GM12873 (cell line): ENCODE measurements around the gene ADAMTSL1.

Experiments used
- TF ChIP-seq, protein P1 (sequence below): IDR thresholded peaks from 2 replicates; pipeline ENCODE4 v1.5.1; 2012; ENCODE audit warnings: low read depth, mild to moderate bottlenecking, moderate library complexity, low read length, control low read depth; ENCODE audit not compliant: insufficient read depth; ENCODE audit errors: missing control alignments

The ADAMTSL1 gene

DNA sequence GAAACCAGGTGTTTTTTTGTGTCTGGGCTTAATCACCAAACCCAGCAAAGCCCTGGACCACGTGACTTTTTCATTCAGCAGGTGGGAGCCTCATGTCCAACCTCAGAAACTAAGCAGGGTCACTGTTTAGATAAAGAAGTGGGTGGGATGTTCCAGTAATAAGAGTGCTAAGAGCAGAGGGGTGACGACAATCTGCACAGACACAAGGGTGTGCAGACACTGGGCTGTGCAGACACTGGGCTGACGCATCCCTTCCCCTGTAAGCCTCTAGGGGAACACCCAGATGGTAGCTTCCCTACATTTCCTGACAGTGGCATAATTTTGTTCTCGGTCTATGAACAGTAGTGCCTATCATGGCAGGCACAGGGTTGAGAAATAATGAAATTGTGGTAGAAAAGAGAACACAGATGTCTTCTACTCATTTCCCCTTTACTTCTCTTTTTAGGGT, 474.0 kb downstream of the ADAMTSL1 start:
- TF ChIP-seq, protein P1, sequence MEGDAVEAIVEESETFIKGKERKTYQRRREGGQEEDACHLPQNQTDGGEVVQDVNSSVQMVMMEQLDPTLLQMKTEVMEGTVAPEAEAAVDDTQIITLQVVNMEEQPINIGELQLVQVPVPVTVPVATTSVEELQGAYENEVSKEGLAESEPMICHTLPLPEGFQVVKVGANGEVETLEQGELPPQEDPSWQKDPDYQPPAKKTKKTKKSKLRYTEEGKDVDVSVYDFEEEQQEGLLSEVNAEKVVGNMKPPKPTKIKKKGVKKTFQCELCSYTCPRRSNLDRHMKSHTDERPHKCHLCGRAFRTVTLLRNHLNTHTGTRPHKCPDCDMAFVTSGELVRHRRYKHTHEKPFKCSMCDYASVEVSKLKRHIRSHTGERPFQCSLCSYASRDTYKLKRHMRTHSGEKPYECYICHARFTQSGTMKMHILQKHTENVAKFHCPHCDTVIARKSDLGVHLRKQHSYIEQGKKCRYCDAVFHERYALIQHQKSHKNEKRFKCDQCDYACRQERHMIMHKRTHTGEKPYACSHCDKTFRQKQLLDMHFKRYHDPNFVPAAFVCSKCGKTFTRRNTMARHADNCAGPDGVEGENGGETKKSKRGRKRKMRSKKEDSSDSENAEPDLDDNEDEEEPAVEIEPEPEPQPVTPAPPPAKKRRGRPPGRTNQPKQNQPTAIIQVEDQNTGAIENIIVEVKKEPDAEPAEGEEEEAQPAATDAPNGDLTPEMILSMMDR, result peak; percentile 13

DNA sequence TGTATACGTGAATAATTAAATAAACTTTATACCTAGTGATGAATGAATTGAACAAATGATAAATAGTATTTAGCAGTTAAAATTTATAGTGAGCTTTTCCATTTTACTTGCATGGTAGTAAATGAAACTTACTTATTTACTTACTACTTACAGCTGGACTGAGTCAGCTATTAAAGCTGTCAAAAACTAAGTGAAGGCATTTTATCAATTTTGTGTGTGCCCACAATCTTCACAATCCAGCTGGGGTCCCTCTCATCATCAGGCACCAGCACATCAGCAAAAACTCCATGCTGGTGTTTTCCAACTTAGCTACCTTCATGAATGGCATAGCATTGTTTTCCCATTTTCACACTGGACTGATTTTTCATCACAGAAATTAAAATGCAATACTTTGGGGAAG, 478.0 kb downstream of the ADAMTSL1 start:
- TF ChIP-seq, protein P1, result no peak

DNA sequence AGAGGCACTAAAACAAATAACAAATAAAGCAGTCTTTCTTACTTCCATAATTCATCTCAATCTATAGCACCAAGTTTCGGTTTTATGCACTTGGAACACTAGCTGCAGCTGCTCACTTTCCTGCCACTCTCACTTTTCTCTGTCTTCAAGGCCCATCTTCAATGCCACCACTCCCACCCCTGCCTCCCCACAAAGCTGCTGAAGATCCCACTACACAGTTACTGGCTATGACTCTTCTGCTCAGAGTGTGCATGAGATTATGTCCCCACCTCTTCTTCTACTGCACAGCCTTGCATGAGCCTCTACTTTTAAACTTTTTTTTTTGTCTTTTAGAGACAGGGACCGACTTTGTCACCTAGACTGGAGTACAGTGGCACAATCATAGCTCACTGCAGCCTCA, 481.7 kb downstream of the ADAMTSL1 start:
- TF ChIP-seq, protein P1, result no peak
